ENCODE results near the gene EEF1AKMT2.

DNA sequence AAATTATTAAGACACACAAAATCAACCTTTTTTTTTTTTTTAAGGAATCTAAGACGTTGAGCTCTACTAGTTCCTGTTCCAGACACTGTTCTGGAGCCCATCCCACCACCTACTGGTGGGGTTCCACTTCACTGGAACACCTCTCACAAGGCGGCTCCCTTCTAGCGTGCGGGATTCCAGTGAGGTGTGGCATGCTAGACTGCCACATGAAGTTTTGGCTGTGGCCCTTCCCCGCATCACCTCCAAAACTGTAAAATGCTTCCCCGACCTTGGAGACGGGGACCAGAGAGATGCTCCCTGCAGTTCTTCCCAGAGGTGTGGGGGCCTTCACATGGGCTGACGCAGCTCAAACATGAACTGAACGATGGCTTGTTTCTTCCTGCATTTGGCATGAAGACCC lies 60.1 kb downstream of the EEF1AKMT2 start:
- TF ChIP-seq EZH2phosphoT487 (IDR thresholded peaks at IDR 0.05; ENCODE audit: borderline replicate concordance, low read depth), result no peak
- TF ChIP-seq CTCF (IDR thresholded peaks at IDR 0.05), result no peak
- no peak for TF ChIP-seq RAD21 (IDR thresholded peaks at IDR 0.05; ENCODE audit: low read length)
- no peak for TF ChIP-seq USF1 (IDR thresholded peaks at IDR 0.05; ENCODE audit: borderline replicate concordance, low read depth)
- no peak for TF ChIP-seq YY1 (IDR thresholded peaks at IDR 0.05; ENCODE audit: low read depth)
- TF ChIP-seq, protein P1, sequence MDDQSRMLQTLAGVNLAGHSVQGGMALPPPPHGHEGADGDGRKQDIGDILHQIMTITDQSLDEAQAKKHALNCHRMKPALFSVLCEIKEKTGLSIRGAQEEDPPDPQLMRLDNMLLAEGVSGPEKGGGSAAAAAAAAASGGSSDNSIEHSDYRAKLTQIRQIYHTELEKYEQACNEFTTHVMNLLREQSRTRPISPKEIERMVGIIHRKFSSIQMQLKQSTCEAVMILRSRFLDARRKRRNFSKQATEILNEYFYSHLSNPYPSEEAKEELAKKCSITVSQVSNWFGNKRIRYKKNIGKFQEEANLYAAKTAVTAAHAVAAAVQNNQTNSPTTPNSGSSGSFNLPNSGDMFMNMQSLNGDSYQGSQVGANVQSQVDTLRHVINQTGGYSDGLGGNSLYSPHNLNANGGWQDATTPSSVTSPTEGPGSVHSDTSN (IDR thresholded peaks at IDR 0.05), result no peak
- TF ChIP-seq REST (IDR thresholded peaks at IDR 0.05; ENCODE audit: low read depth, low read length), result no peak
- no peak for TF ChIP-seq POLR2AphosphoS5 (IDR thresholded peaks at IDR 0.05; ENCODE audit: low read depth, low read length)
- TF ChIP-seq TEAD4 (IDR thresholded peaks at IDR 0.05; ENCODE audit: borderline replicate concordance, insufficient read depth), result no peak
- no peak for TF ChIP-seq NRF1 (IDR thresholded peaks at IDR 0.05; ENCODE audit: low read depth, low read length)
- no peak for TF ChIP-seq GABPA (IDR thresholded peaks at IDR 0.05; ENCODE audit: low read depth)

Data from SK-N-SH (cell line).